GM20000 (cell line): Measurements from ENCODE around the gene YBX2.
A peak's percentile ranks its signal among the peaks of the same experiment; 100 is the strongest.

Source experiments
- DNase-seq: peaks from one replicate; pipeline ENCODE4 v3.0.0; 2012; ENCODE audit warnings: low spot score
- TF ChIP-seq, protein P1 (sequence below): IDR thresholded peaks from 2 replicates; pipeline ENCODE4 v1.5.1; 2012; ENCODE audit warnings: mild to moderate bottlenecking, control low read depth; ENCODE audit errors: extremely low read depth, missing control alignments

The YBX2 gene

DNA sequence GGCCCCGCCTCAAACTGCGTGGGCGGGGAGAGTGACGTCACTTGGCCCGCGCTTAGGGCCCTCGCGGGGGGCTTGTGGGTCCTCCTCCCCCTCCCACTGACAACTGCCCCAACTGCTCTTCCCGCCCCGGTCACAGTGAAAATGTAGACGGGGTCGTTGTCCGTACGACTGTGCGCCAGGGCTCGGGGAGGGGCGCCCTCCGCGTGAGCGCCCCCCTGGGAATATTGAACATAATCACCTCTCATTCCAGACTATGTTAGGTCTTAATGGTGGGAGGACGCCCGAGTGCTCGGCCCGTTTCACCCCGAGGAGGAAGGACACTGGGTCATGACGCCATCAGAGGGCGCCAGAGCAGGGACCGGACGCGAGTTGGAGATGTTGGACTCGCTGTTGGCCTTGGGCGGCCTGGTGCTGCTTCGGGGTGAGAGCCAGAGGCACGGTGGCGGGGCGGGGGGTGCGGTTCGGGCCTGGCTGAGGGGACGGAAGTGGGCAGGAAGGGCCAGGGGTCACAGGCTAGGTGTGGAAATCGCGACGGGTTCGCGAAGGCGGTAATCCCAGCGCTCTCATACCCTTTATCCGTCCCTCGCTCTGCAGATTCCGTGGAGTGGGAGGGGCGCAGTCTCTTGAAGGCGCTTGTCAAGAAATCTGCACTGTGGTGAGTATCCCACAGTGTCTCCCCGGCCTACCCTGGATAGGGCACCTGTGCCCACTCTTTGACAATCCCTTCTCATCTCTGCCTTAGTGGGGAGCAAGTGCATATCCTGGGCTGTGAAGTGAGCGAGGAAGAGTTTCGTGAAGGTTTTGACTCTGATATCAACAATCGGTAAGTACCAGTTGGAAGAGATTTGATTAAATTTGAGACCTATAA lies 42.0 kb downstream of the YBX2 start, which contains the start of gene ELP5:
TSS of gene ELP5 (plus strand) at position 40 of the 868 bp plus-strand sequence. CDS start at position 376, 336 bp downstream.
- TF ChIP-seq, protein P1, sequence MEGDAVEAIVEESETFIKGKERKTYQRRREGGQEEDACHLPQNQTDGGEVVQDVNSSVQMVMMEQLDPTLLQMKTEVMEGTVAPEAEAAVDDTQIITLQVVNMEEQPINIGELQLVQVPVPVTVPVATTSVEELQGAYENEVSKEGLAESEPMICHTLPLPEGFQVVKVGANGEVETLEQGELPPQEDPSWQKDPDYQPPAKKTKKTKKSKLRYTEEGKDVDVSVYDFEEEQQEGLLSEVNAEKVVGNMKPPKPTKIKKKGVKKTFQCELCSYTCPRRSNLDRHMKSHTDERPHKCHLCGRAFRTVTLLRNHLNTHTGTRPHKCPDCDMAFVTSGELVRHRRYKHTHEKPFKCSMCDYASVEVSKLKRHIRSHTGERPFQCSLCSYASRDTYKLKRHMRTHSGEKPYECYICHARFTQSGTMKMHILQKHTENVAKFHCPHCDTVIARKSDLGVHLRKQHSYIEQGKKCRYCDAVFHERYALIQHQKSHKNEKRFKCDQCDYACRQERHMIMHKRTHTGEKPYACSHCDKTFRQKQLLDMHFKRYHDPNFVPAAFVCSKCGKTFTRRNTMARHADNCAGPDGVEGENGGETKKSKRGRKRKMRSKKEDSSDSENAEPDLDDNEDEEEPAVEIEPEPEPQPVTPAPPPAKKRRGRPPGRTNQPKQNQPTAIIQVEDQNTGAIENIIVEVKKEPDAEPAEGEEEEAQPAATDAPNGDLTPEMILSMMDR: peak; percentile 16
- DNase-seq: peak; percentile 91

DNA sequence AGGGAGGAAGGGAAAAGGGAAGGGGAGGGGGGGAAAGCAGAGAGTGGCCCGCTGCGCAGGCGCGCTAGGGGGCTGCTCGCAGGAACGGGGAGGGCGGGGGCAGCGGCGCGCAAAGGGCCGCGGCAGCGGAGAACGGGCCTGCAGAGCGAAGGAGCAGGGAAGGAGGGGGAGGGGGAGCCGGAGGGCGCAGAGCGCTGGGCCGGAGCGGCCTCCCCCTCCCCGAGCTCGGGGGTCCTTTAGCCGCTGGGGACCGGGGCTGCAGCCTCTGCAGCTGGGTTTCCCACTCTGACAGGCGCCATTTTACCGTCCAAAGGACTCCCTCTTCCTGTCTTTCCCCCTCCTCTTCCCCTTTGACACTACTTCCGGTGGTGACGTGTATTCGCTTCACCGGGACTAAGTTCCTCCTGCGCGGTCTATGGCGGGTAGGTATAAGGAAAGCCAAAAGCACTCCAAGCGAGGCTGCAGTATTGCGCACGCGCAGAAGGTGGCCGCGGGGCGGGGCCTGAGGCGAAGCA lies 42.7 kb downstream of the YBX2 start, which contains the start of gene CTDNEP1:
TSS of gene CTDNEP1 (minus strand) at position 74 of the 515 bp plus-strand sequence. CDS start 438 bp downstream, outside the sequence.
- TF ChIP-seq, protein P1: no peak
- peak; percentile 98 for DNase-seq

DNA sequence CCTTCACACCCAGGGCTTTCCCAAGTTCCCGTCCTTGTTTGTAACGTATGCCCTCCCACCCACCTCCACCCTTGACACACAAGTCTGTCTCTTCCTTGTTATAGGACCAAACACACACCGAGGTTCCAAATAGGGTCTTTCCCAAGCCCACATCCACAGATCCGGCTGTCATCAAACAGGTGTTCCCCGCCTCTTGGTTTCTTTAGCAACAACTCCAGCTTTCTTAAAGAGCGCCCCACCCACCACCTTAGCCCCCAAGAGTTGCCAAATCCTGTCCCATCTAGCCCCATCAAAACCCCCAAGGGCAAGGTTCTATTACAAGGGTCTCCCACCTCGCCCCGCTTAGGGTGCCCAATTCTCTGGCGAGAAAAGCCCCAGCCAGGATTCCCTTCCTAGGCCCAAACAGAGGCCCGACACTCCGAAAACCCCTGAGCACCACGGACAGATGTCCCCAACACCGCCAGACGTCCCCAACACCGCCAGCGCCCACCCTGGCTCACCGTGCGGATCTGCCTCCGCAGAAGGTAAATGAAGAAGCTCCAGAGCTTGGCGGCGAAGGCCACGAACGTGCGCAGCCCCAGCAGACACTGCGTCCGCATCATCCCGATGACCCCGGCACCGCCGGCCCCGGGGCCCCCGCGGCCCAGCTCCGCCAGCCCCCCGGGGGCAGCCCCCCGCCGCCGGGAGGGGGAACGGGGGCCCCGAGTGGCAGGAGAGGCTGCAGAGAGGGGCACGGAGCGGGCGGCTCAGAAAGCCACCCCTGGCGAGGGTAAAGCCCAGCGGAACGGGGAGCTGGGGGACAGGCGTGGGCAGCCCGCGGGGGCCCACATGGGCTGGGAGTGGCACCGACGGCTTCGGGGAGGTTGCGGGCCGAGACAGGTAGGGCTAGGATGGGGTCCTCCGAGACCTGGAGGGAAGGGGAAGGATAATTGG lies 43.5 kb downstream of the YBX2 start:
- no peak for DNase-seq
- TF ChIP-seq, protein P1: no peak

DNA sequence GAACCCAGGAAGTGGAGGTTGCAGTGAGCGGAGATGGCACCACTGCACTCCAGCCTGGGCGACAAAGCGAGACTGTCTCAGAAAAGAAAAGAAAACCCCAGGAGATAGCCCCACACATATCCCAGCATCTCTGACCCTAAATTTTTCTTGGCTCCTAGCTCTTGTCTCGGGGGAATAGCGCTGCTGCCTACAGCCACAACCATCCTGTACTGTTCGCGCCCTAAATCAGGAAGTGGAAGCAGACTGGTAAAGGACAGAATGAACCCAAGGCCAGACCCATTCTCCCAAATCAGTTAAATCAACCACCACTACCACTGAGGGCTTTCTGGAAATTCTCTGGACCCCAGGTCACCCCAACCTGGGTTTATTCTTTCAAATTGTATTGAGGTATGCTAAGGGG lies 44.6 kb downstream of the YBX2 start:
- TF ChIP-seq, protein P1: no peak
- DNase-seq: no peak

DNA sequence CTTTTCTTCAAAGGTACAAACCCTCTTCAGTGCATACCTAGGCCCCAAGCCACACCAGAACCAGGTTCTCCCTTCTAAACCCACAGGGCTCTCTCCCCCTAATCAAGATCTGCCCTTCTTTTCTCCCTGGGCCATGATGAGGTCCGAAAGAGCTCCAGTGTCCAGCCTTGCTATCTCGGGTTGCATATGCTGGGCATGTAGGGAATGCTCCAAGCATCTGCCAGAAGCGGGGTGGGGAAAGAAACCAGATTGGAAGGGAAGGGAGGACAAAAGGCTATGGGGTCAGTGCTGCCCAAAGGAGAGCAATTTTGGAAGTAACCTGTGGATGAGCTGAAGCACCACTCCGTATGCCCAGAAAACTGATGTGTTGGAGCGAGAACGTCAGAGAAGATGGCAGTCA lies 45.2 kb downstream of the YBX2 start:
- TF ChIP-seq, protein P1: no peak
- no peak for DNase-seq

DNA sequence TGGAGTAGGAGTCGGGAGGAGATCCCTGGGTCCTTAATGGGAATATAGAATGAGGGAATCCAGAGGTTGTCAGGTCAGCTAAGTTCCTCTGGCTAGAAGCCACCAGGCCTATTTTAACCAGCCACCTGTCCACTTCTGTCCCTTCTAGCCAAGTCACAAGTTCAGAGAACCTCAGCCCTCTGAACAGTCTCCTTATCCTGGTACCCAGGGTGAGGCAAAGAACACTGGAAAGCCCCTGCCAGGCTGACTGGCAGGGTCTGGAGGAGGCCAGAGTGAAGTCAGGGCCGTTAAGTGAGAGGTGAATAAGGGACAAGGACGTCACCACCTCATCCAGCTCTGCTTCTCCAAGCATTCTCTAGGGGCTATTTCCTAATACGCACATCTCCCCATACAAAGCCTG lies 45.6 kb downstream of the YBX2 start:
- no peak for DNase-seq

More for the DNA sequence above, 45.6 kb downstream of the YBX2 start:
- TF ChIP-seq, protein P1: no peak
